Measurements from ENCODE around the gene FHOD1. TPM values are rescaled to one million over a fixed set of nuclear protein-coding genes. Genes with fewer than 3 reads are reported as not detected.

FHOD1 gene
- total and polyA plus RNA-seq, 2 donors (not counting 1 experiment from before 2014, with no cell fraction given) = 46.3 to 46.9 TPM

DNA sequence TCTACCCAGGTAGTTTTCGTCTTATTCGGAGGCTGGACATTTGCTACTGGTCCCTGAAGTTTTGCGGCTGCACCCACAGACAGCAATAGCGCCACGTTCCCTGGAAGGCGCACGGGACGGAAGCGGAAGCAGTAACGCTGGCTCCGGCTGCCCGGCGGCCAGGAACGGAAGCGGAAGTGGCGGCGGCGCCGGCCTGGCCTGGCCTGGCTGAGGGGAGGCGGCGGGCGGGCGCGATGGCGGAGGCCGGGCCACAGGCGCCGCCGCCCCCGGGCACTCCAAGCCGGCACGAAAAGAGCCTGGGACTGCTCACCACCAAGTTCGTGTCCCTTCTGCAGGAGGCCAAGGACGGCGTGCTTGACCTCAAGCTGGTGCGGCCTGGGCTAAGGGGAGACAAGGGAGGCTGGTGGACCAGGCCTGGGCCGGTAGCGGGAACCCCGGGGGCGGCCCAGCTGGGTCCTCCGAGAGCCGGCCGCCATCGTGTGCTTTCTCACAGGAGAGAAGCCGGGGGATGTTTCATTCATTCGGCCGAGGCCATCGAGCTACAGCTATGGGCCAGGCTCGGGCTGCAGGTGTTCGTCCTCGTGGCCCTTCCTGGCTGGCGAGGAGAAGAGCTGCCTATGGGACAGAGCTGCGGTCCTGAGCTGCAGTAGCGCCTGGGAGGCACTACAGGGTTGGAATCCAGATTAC is 55.1 kb downstream of the FHOD1 start, which contains the start of gene E2F4:
Gene E2F4, plus strand, starts transcription at position 161 of the 687 bp plus-strand sequence. Its CDS starts 73 bp downstream, at position 234.
- Histone ChIP-seq H3K4me2 (replicated peaks; ENCODE audit: low read depth, low read length, poor library complexity, severe bottlenecking) (peak within 1 kb of the TSS; percentile 97), H4K20me1 (ENCODE audit: control insufficient read depth, insufficient read depth, low read length, poor library complexity, severe bottlenecking) (peaks cover 40% of the 10 kb centered on the region), H3K4me3 (ENCODE audit: control extremely low read depth in 1 of 5, extremely low read depth in 1 of 5, insufficient read depth in 1 of 5, low read depth in 2 of 5, low read length in 4 of 5) (peak within 1 kb of the TSS; percentile 54 to 98 (median 97)), H3K36me3 (replicated peaks in 1 of 2; ENCODE audit: control extremely low read depth in 1 of 2, control insufficient read depth in 1 of 2, extremely low read depth in 1 of 2, insufficient read depth in 2 of 2, low read length in 1 of 2) (peaks cover 0 to 35% of the 10 kb centered on the region in 2 experiments), H3K27ac (ENCODE audit: low read length in 2 of 2) (peak within 1 kb of the TSS; percentile 52 to 93), H3K27me3 (replicated peaks in 1 of 4; ENCODE audit: control extremely low read depth in 1 of 4, control insufficient read depth in 3 of 4, insufficient read depth in 4 of 4, low read length in 3 of 4) (peaks cover 0 to 17% (median under 1%) of the 10 kb centered on the region in 4 experiments), H3K9ac (ENCODE audit: low read length) (peak within 1 kb of the TSS; percentile 94), H3K79me2 (ENCODE audit: control insufficient read depth, insufficient read depth, low read length) (peaks cover 43% of the 10 kb centered on the region), H3K4me1 (ENCODE audit: control insufficient read depth in 2 of 2, insufficient read depth in 2 of 2, low read length in 2 of 2) (peaks cover 22 to 28% of the 10 kb centered on the region in 2 donors), H2AFZ (ENCODE audit: insufficient read depth, low read depth, low read length, poor library complexity, severe bottlenecking) (peak within 1 kb of the TSS; percentile 78), H3K9me3 (ENCODE audit: control extremely low read depth in 1 of 3, control insufficient read depth in 2 of 3, insufficient read depth in 1 of 3, low read length in 2 of 3) (peaks cover 0 to 5% (median 0%) of the 10 kb centered on the region in 3 donors)
- peaks cover 34% of the 10 kb centered on the region for H3K4me1 Mint-ChIP-seq
- peak within 1 kb of the TSS; percentile 92 for H3K4me3 Mint-ChIP-seq
- ATAC-seq (ENCODE audit: low read depth) = peak; percentile 96
- intact Hi-C loops (cut with micrococcal nuclease) = loop anchor here (1.0 to 2.0 kb wide), 4 partner anchors 9 to 55 kb away; partner anchors contain the start of genes FHOD1, MATCAP1 and TMEM208
- DNase-seq = peak; percentile 93
- H3K9me3 Mint-ChIP-seq (ENCODE audit: insufficient read depth) = no peaks in the 10 kb centered on the region
- peaks cover 2% of the 10 kb centered on the region for H3K27me3 Mint-ChIP-seq
- TF ChIP-seq, protein P1, sequence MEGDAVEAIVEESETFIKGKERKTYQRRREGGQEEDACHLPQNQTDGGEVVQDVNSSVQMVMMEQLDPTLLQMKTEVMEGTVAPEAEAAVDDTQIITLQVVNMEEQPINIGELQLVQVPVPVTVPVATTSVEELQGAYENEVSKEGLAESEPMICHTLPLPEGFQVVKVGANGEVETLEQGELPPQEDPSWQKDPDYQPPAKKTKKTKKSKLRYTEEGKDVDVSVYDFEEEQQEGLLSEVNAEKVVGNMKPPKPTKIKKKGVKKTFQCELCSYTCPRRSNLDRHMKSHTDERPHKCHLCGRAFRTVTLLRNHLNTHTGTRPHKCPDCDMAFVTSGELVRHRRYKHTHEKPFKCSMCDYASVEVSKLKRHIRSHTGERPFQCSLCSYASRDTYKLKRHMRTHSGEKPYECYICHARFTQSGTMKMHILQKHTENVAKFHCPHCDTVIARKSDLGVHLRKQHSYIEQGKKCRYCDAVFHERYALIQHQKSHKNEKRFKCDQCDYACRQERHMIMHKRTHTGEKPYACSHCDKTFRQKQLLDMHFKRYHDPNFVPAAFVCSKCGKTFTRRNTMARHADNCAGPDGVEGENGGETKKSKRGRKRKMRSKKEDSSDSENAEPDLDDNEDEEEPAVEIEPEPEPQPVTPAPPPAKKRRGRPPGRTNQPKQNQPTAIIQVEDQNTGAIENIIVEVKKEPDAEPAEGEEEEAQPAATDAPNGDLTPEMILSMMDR (IDR thresholded peaks at IDR 0.05) = no peak
- no peak for TF ChIP-seq EZH2 (IDR thresholded peaks at IDR 0.05; ENCODE audit: borderline replicate concordance, insufficient read depth, low read depth, low read length, poor library complexity, severe bottlenecking)
- peak within 1 kb of the TSS; percentile 92 for H3K27ac Mint-ChIP-seq
- CTCF ChIA-PET = interaction anchor here (0.6 kb wide), 1 partner anchor 709 kb away, joined by 3 read pairs; no protein-coding TSS in a partner anchor
- POLR2A ChIA-PET = interaction anchor here (0.6 to 2.2 kb wide), 2 partner anchors 26 to 34 kb away, joined by 3 to 4 read pairs; partner anchors contain the start of gene TMEM208
- WGBS (ENCODE audit: insufficient coverage) = under 1% methylated on average over 54 of the region's 54 CpGs

Data from B cell (primary cell).